ENCODE data around the gene VEPH1. TPM values are rescaled to one million over a fixed set of nuclear protein-coding genes. Genes with fewer than 3 reads are reported as not detected.

Gene VEPH1
- total and polyA plus RNA-seq, 4 donors: 5.8 to 11.5 (median 8.4) TPM

DNA sequence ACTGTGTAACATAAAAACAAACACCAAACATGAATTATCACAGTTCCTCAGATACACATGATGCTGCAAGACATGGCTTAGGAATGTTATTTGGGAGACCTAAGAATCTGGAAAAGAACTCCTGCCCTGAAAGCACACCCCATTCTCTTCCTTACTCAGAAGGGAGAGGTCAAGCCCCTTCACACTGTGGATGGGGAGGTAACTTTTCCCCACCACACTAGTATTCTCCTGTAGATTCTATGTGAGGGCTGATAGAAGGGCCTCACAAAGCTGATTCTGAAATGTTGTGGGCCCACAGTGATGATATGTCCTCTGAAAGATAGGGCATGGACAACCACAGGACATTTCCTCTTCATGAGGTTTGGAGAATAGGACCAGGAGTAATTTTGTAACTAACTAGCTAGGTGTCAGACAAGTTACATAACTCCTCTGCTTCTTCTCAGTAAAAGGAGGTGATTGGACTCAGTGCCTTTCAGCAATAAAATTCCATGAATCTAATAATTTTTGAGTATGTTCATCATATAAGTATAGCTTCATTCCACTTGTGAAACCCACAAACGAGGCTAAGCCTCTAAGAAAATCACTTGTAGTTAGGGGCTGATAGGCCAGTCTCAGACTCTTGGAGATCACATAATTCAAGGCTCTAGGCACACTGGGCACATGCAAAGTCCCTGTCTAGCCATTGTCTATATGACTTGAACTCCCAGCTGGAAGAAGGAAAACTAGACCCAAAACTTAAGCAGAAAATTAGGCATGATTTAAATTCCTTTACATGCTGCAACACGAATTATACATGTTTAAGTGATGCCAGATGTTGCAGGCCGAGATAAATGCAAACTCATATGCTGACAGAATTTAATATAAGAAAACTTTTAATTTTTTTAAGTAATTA lies 59.1 kb downstream of the VEPH1 start:
- Histone ChIP-seq H3K9me3 (ENCODE audit: control insufficient read depth, insufficient read depth, low read length) (no peaks in the 10 kb centered on the region), H3K4me1 (ENCODE audit: control insufficient read depth, insufficient read depth, low read length) (no peaks in the 10 kb centered on the region), H3K27ac (ENCODE audit: low read depth, low read length) (no peak overlapping the region), H3K36me3 (ENCODE audit: control insufficient read depth, insufficient read depth, low read length) (peaks cover 4% of the 10 kb centered on the region), H3K4me3 (ENCODE audit: low read depth, low read length) (no peak overlapping the region), H3K27me3 (ENCODE audit: control insufficient read depth, insufficient read depth, low read length) (no peaks in the 10 kb centered on the region)
- no CpG with 5 or more reads among the region's 3 CpGs for WGBS (ENCODE audit: insufficient coverage)
- no peak for DNase-seq (ENCODE audit: low read depth in 4 of 6, low spot score in 6 of 6)

DNA sequence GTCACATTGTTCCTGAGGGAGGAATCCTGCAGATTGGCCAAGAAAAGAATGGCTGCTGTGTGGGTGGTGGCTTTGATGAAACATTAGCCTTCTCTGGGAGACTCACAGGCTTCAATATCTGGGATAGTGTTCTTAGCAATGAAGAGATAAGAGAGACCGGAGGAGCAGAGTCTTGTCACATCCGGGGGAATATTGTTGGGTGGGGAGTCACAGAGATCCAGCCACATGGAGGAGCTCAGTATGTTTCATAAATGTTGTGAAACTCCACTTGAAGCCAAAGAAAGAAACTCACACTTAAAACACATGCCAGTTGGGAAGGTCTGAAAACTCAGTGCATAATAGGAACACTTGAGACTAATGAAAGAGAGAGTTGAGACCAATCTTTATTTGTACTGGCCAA lies 60.5 kb downstream of the VEPH1 start:
- WGBS (ENCODE audit: insufficient coverage): 100% methylated on average over 1 of the region's 2 CpGs
- no peak overlapping the region for H3K4me3 ChIP-seq (ENCODE audit: low read depth, low read length)
- DNase-seq (ENCODE audit: low read depth in 4 of 6, low spot score in 6 of 6): no peak

DNA sequence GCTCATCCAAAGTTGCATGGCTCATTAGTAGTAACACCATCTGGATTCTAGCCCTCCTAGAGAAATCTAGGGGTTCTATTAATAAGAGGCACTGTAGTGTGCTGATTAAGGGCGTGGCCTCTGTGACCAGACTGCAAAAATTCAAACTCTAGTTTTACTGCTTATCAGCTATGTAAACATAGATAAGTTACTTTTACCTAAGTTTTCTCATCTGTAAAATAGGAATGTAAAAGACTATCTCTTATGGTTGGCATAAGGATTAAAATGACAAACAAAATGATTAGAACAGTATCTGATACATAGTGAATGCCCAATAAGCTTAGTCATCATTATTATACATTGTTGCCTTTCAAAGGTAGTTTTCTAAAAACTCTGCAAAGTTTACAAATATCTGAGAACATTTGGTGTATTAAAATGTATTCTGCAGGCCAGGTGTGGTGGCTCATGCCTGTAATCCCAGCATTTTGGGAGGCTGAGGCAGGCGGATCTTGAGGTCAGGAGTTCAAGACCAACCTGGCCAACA lies 62.1 kb downstream of the VEPH1 start:
- H3K27me3 ChIP-seq (ENCODE audit: control insufficient read depth, insufficient read depth, low read length): no peaks in the 10 kb centered on the region
- peaks cover 5% of the 10 kb centered on the region for H3K4me1 ChIP-seq (ENCODE audit: control insufficient read depth, insufficient read depth, low read length)
- H3K36me3 ChIP-seq (ENCODE audit: control insufficient read depth, insufficient read depth, low read length): peaks cover 4% of the 10 kb centered on the region
- no peak overlapping the region for H3K4me3 ChIP-seq (ENCODE audit: low read depth, low read length)
- DNase-seq (ENCODE audit: low read depth in 4 of 6, low spot score in 6 of 6): peak in 1 of 6 donors; percentile 49
- no peaks in the 10 kb centered on the region for H3K9me3 ChIP-seq (ENCODE audit: control insufficient read depth, insufficient read depth, low read length)
- H3K27ac ChIP-seq (ENCODE audit: low read depth, low read length): no peak overlapping the region
- WGBS (ENCODE audit: insufficient coverage): 90% methylated on average over 1 of the region's 2 CpGs

More for the DNA sequence above, 60.5 kb downstream of the VEPH1 start:
- Histone ChIP-seq H3K36me3 (ENCODE audit: control insufficient read depth, insufficient read depth, low read length) (peaks cover 4% of the 10 kb centered on the region), H3K4me1 (ENCODE audit: control insufficient read depth, insufficient read depth, low read length) (peaks cover 5% of the 10 kb centered on the region), H3K27ac (ENCODE audit: low read depth, low read length) (no peak overlapping the region), H3K9me3 (ENCODE audit: control insufficient read depth, insufficient read depth, low read length) (no peaks in the 10 kb centered on the region), H3K27me3 (ENCODE audit: control insufficient read depth, insufficient read depth, low read length) (no peaks in the 10 kb centered on the region)

DNA sequence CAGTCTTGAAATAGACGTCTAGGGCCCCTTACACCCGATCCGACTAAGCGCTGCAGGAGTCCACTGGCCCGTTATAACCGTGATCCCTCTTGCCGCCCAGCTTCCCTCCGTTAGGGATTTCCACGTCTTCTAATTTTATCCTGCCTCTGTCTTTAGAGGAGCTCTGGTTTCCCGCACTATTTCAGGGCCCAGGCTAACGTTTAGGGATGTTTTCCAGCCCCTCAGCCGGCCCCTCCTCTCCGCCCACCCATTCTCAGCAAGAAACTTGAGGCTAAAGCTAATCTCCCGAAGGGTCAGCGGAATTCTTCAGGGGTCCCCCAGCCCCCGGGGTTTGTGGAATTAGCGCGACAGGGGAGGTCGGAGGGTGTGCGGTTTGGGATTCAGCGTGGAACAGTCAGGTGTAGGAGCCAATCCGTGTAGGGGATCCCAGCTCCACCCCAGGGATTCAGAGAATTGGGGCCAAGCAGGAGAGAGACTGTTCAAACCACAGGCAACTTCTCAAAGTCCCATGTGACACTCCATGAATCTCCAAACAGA lies 65.0 kb downstream of the VEPH1 start:
- WGBS (ENCODE audit: insufficient coverage): under 1% methylated on average over 18 of the region's 22 CpGs

DNA sequence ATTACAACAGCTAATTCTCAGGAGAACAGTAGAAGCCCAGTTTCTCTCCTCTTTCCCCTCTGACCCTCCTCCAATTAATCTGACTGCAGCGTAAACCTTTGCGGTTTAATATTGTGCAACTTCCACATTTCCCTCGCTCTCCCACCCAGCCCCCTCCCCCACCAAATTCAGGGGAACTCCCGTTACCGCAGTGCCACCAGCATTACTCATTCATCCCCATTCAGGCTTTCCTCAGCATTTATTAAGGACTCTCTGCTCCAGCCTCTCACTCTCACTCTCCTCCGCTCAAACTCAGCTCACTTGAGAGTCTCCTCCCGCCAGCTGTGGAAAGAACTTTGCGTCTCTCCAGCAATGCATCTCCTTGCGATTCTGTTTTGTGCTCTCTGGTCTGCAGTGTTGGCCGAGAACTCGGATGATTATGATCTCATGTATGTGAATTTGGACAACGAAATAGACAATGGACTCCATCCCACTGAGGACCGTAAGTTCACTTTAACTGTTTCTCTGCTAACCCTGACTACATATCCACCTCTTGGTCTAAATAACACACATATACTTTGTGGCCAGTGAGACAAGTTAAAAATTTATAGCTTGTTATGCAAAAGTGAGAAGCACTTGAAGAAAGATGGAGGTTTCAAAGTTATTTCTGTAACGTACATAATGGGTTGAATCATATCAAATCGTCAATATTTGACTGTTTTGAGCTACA lies 66.5 kb downstream of the VEPH1 start, which contains the start of gene PTX3:
PTX3 (plus strand) TSS at position 268 of the 709 bp plus-strand sequence; CDS start at position 352, 84 bp downstream.
- Histone ChIP-seq H3K27ac (ENCODE audit: low read depth, low read length) (peak within 1 kb of the TSS; percentile 78), H3K4me3 (ENCODE audit: low read depth, low read length) (peak within 1 kb of the TSS; percentile 76), H3K9me3 (ENCODE audit: control insufficient read depth, insufficient read depth, low read length) (no peaks in the 10 kb centered on the region), H3K4me1 (ENCODE audit: control insufficient read depth, insufficient read depth, low read length) (peaks cover 5% of the 10 kb centered on the region), H3K36me3 (ENCODE audit: control insufficient read depth, insufficient read depth, low read length) (no peaks in the 10 kb centered on the region), H3K27me3 (ENCODE audit: control insufficient read depth, insufficient read depth, low read length) (no peaks in the 10 kb centered on the region)
- DNase-seq (ENCODE audit: low read depth in 4 of 6, low spot score in 6 of 6): peak in 5 of 6 donors; percentile 24 to 87 (median 71)
- WGBS (ENCODE audit: insufficient coverage): 0% methylated on average over 10 of the region's 15 CpGs

More for the DNA sequence above, 65.0 kb downstream of the VEPH1 start:
- DNase-seq (ENCODE audit: low read depth in 4 of 6, low spot score in 6 of 6): peak in 3 of 6 donors; percentile 15 to 54 (median 45)
- no peaks in the 10 kb centered on the region for H3K9me3 ChIP-seq (ENCODE audit: control insufficient read depth, insufficient read depth, low read length)
- H3K27ac ChIP-seq (ENCODE audit: low read depth, low read length): peak overlapping the region; percentile 78
- no peaks in the 10 kb centered on the region for H3K27me3 ChIP-seq (ENCODE audit: control insufficient read depth, insufficient read depth, low read length)
- peaks cover 4% of the 10 kb centered on the region for H3K36me3 ChIP-seq (ENCODE audit: control insufficient read depth, insufficient read depth, low read length)
- H3K4me1 ChIP-seq (ENCODE audit: control insufficient read depth, insufficient read depth, low read length): peaks cover 5% of the 10 kb centered on the region
- H3K4me3 ChIP-seq (ENCODE audit: low read depth, low read length): peak overlapping the region; percentile 76

DNA sequence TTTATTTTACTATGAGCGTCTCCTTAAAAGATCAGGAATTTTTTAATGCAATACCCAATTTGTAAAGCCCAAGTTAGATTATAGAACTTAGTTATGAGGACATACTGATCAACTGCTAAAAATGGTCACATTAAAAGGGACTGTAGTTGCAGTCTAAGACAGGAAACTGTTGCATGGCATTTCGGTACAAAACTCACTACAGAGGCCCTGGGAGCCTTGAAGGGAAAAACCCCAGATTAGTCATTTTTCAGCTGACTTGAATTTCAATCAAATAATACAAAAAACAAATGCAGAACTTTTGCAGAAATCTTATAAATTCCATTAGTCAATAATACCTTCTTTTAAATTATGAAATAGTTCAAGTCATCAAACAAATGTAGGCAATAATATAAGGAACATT lies 73.5 kb downstream of the VEPH1 start:
- H3K4me3 ChIP-seq (ENCODE audit: low read depth, low read length): no peak overlapping the region
- H3K4me1 ChIP-seq (ENCODE audit: control insufficient read depth, insufficient read depth, low read length): no peaks in the 10 kb centered on the region
- H3K36me3 ChIP-seq (ENCODE audit: control insufficient read depth, insufficient read depth, low read length): no peaks in the 10 kb centered on the region
- no peak overlapping the region for H3K27ac ChIP-seq (ENCODE audit: low read depth, low read length)
- no peaks in the 10 kb centered on the region for H3K27me3 ChIP-seq (ENCODE audit: control insufficient read depth, insufficient read depth, low read length)
- no peak for DNase-seq (ENCODE audit: low read depth in 4 of 6, low spot score in 6 of 6)
- no peaks in the 10 kb centered on the region for H3K9me3 ChIP-seq (ENCODE audit: control insufficient read depth, insufficient read depth, low read length)
- 100% methylated on average over 1 of the region's 2 CpGs for WGBS (ENCODE audit: insufficient coverage)

DNA sequence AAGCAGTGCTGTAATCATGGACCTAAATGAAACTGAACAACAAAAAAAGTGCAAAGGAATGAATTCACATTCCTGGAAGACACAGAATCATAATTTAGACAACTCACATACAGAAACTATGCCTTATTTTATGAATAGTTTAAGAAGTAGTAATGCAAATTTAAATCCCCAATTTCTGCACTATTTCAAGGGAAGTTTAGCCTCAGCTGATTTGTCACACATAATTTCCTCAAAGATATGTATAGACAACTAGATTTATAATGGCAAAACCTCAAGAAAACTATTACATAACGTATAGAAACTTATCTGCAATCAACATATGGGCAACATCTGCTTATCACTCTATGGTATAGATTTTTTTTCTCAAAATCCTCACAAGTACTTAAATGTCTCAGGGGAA lies 74.4 kb downstream of the VEPH1 start:
- DNase-seq (ENCODE audit: low read depth in 4 of 6, low spot score in 6 of 6): no peak
- no peaks in the 10 kb centered on the region for H3K36me3 ChIP-seq (ENCODE audit: control insufficient read depth, insufficient read depth, low read length)
- no peaks in the 10 kb centered on the region for H3K27me3 ChIP-seq (ENCODE audit: control insufficient read depth, insufficient read depth, low read length)
- no peak overlapping the region for H3K4me3 ChIP-seq (ENCODE audit: low read depth, low read length)
- H3K27ac ChIP-seq (ENCODE audit: low read depth, low read length): no peak overlapping the region
- WGBS (ENCODE audit: insufficient coverage): no CpG with 5 or more reads among the region's 1 CpG
- H3K9me3 ChIP-seq (ENCODE audit: control insufficient read depth, insufficient read depth, low read length): no peaks in the 10 kb centered on the region
- no peaks in the 10 kb centered on the region for H3K4me1 ChIP-seq (ENCODE audit: control insufficient read depth, insufficient read depth, low read length)

DNA sequence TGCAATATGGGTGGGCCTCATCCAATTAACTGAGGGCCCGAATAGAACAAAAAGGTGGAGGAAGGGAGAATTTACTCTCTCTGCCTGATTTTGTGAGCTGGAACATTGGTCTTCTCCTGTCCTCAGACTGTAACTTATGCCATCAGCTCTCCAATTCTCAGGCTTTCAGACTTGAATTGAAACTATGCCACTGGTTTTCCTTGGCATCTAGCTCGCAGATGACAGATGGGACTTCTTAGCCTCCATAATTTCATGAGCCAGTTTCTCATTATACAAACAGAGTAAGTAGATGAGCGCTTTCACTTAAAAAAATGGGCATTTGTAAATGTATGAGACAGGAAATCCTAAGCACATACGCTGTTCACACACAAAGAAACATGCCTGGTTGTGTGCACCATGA lies 75.3 kb downstream of the VEPH1 start:
- Histone ChIP-seq H3K27me3 (ENCODE audit: control insufficient read depth, insufficient read depth, low read length) (no peaks in the 10 kb centered on the region), H3K36me3 (ENCODE audit: control insufficient read depth, insufficient read depth, low read length) (no peaks in the 10 kb centered on the region), H3K9me3 (ENCODE audit: control insufficient read depth, insufficient read depth, low read length) (no peaks in the 10 kb centered on the region), H3K4me3 (ENCODE audit: low read depth, low read length) (no peak overlapping the region), H3K4me1 (ENCODE audit: control insufficient read depth, insufficient read depth, low read length) (no peaks in the 10 kb centered on the region), H3K27ac (ENCODE audit: low read depth, low read length) (no peak overlapping the region)
- 0% methylated on average over 1 of the region's 4 CpGs for WGBS (ENCODE audit: insufficient coverage)
- DNase-seq (ENCODE audit: low read depth in 4 of 6, low spot score in 6 of 6): peak in 2 of 6 donors; percentile 20 to 94

DNA sequence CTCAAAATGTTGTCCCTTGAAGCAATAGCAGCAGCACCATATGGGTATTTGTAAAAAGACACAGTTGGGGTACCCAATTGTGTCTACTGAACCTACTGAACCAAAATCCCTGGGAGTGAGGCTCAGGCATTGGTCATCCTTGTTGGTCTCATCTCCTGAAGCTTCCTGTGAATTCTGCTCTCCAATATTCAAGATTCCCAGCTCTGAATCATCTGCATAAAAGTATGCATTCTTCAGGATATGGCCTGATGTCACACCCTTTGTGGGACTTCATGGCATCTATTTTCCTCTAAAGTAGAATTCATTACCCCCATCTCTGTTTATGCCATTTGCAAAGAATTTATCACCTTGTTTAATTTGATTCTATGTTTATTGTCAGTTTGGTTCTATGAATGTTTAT lies 79.9 kb downstream of the VEPH1 start:
- H3K4me1 ChIP-seq (ENCODE audit: control insufficient read depth, insufficient read depth, low read length): no peaks in the 10 kb centered on the region
- no peaks in the 10 kb centered on the region for H3K27me3 ChIP-seq (ENCODE audit: control insufficient read depth, insufficient read depth, low read length)
- H3K4me3 ChIP-seq (ENCODE audit: low read depth, low read length): no peak overlapping the region
- no peaks in the 10 kb centered on the region for H3K36me3 ChIP-seq (ENCODE audit: control insufficient read depth, insufficient read depth, low read length)
- H3K9me3 ChIP-seq (ENCODE audit: control insufficient read depth, insufficient read depth, low read length): no peaks in the 10 kb centered on the region
- H3K27ac ChIP-seq (ENCODE audit: low read depth, low read length): no peak overlapping the region
- DNase-seq (ENCODE audit: low read depth in 4 of 6, low spot score in 6 of 6): no peak
